HepG2 (cell line): ENCODE data around the gene C1orf115. TPM values are rescaled to one million over a fixed set of nuclear protein-coding genes. Genes with fewer than 3 reads are reported as not detected.
A peak's percentile ranks its signal among the peaks of the same experiment; 100 is the strongest.

ENCODE experiments used
- CCAR2 ChIP-seq: fragments of 200-400 bp; formaldehyde crosslinking; optimal IDR thresholded peaks from 2 replicates; pipeline ENCODE3; 2018; ENCODE audit warnings: low read depth, mild to moderate bottlenecking, low read length, moderate library complexity
- CENPT ChIP-seq: sonication (generic); formaldehyde crosslinking; IDR thresholded peaks from 2 replicates; pipeline ENCODE4 v1.8.0; 2022; ENCODE audit warnings: low read depth, mild to moderate bottlenecking, moderate library complexity, missing genetic modification reagents
- DNMT3B ChIP-seq: conservative IDR thresholded peaks from 2 replicates; pipeline ENCODE4 v1.6.1; 2016; ENCODE audit warnings: missing biosample characterization, control low read depth
- DPF2 ChIP-seq: sonication (generic); formaldehyde crosslinking; IDR thresholded peaks from 2 replicates; pipeline ENCODE4 v1.4.0; 2020; ENCODE audit warnings: mild to moderate bottlenecking, low read depth, missing genetic modification reagents, borderline replicate concordance
- FOSL2 ChIP-seq: sonication (generic); formaldehyde crosslinking; IDR thresholded peaks from 2 replicates; pipeline ENCODE4 v1.4.0; 2020; ENCODE audit warnings: missing genetic modification reagents
- HMGA1 ChIP-seq: sonication (generic); formaldehyde crosslinking; conservative IDR thresholded peaks from 2 replicates; pipeline ENCODE4 v1.4.0; 2020; ENCODE audit warnings: missing genetic modification reagents
- MYC ChIP-seq: sonication (generic); formaldehyde crosslinking; IDR thresholded peaks from 2 replicates; pipeline ENCODE4 v1.9.0; 2021; ENCODE audit warnings: missing genetic modification reagents, borderline replicate concordance
- NFE2L2 ChIP-seq: fragments of 150-350 bp; IDR thresholded peaks from 2 replicates; pipeline ENCODE4 v1.6.1; 2014; ENCODE audit warnings: low read length
- NPAS2 ChIP-seq: sonication (generic); formaldehyde crosslinking; IDR thresholded peaks from 2 replicates; pipeline ENCODE4 v1.8.0; 2022; ENCODE audit warnings: mild to moderate bottlenecking, missing genetic modification reagents, borderline replicate concordance
- PLRG1 ChIP-seq: fragments of 450-650 bp; conservative IDR thresholded peaks from 2 replicates; pipeline ENCODE4 v1.6.1; 2016
- PRPF4 ChIP-seq: fragments of 200-400 bp; formaldehyde crosslinking; IDR thresholded peaks from 2 replicates; pipeline ENCODE4 v1.6.1; 2016; ENCODE audit warnings: low read length, low read depth; ENCODE audit not compliant: poor library complexity, severe bottlenecking
- ZFP36 ChIP-seq: fragments of 150-350 bp; IDR thresholded peaks from 2 replicates; pipeline ENCODE4 v1.6.1; 2018; ENCODE audit warnings: borderline replicate concordance, low read length, low read depth; ENCODE audit not compliant: partially characterized antibody
- ZFP82 ChIP-seq: sonication (generic); formaldehyde crosslinking; IDR thresholded peaks from 2 replicates; pipeline ENCODE4 v1.5.1; 2020; ENCODE audit warnings: mild to moderate bottlenecking, missing genetic modification reagents, borderline replicate concordance
- ZNF678 ChIP-seq: sonication (generic); formaldehyde crosslinking; IDR thresholded peaks from 2 replicates; pipeline ENCODE4 v1.4.0; 2020; ENCODE audit warnings: mild to moderate bottlenecking, missing genetic modification reagents
- ZNF839 ChIP-seq: sonication (generic); formaldehyde crosslinking; IDR thresholded peaks from 2 replicates; pipeline ENCODE4 v1.4.0; 2020; ENCODE audit warnings: missing genetic modification reagents, mild to moderate bottlenecking, borderline replicate concordance
- ZSCAN20 ChIP-seq: sonication (generic); formaldehyde crosslinking; IDR thresholded peaks from 2 replicates; pipeline ENCODE4 v1.4.0; 2020; ENCODE audit warnings: missing genetic modification reagents, mild to moderate bottlenecking, borderline replicate concordance
- polyA plus RNA-seq, 8 experiments: library from polyadenylated mRNA; depleted of rRNA in 3 of 8; stranded (reverse) in 7 of 8; unstranded in 1 of 8; fragments of >200 nt; fragmentation: Illumina TruSeq in 4 of 8; extraction: Trizol in 4 of 8; gene quantifications; 2 replicates each; pipeline versions ENCODE4 v1.2.1 to v1.2.3, GENCODE V29; 2011 to 2016; ENCODE audit warnings: low read depth in 4 of 8, missing spikeins in 1 of 8, mixed read lengths in 1 of 8; ENCODE audit not compliant: insufficient read depth in 1 of 8
- total RNA-seq, 5 experiments: library from RNA; depleted of rRNA; stranded (reverse); fragments of >200 nt; fragmentation: Illumina TruSeq; extraction: Trizol; gene quantifications; 2 replicates each; pipeline ENCODE4 v1.2.3, GENCODE V29; 2016; ENCODE audit warnings: low read depth in 1 of 5
- TF ChIP-seq, protein P1 (sequence below): sonication (generic); formaldehyde crosslinking; IDR thresholded peaks from 2 replicates; pipeline ENCODE4 v1.5.0; 2020; ENCODE audit warnings: missing genetic modification reagents, mild to moderate bottlenecking, borderline replicate concordance
- TF ChIP-seq, protein P2 (sequence below): sonication (generic); formaldehyde crosslinking; IDR thresholded peaks from 2 replicates; pipeline ENCODE4 v1.8.0; 2022; ENCODE audit warnings: missing genetic modification reagents, mild to moderate bottlenecking, moderate library complexity, borderline replicate concordance
- TF ChIP-seq, protein P3 (sequence below): sonication (generic); formaldehyde crosslinking; IDR thresholded peaks from 2 replicates; pipeline ENCODE4 v1.4.0; 2020; ENCODE audit warnings: missing genetic modification reagents
- TF ChIP-seq, protein P4 (sequence below): sonication (generic); formaldehyde crosslinking; IDR thresholded peaks from 2 replicates; pipeline ENCODE4 v1.8.1; 2023; ENCODE audit warnings: missing genetic modification reagents, inconsistent platforms, borderline replicate concordance
- TF ChIP-seq, protein P5 (sequence below): sonication (generic); formaldehyde crosslinking; IDR thresholded peaks from 2 replicates; pipeline ENCODE4 v1.4.0; 2020; ENCODE audit warnings: mild to moderate bottlenecking, missing genetic modification reagents
- TF ChIP-seq, protein P6 (sequence below): sonication (generic); formaldehyde crosslinking; IDR thresholded peaks from 2 replicates; pipeline ENCODE4 v1.4.0; 2020; ENCODE audit warnings: missing genetic modification reagents, borderline replicate concordance

C1orf115 gene
- total and polyA plus RNA-seq, 2 of the 13 experiments (the other 11 are each of a cell fraction or from before 2014, with no cell fraction given), result 25.2 to 85.9 TPM

DNA sequence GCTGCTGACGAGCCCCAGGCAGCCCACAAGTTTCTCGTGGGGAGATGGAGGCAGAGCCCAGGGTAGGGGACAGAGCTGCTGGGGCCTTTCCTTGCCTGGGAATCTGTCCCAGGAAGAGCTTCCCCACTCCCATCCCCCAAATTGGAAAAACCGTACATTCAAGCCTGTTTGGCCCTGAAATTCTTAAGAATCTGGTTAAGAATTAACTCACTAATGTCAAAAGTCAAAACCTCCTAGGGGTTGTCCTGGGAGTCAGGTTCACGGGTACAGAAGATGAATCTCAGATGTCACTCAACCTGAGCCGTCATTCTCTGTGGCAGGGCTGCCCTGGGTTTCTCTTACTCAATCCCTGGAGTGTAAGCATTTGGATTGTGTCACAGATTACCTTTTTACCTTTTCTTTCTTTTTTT, 8.4 kb downstream of the C1orf115 start (continued):
- TF ChIP-seq, protein P1, sequence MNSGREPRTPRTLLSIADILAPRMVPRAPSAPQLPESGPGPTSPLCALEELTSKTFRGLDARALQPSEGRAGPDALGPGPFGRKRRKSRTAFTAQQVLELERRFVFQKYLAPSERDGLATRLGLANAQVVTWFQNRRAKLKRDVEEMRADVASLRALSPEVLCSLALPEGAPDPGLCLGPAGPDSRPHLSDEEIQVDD, result no peak
- no peak for TF ChIP-seq PRPF4
- TF ChIP-seq ZSCAN20 (CRISPR knock-in tag), result no peak
- TF ChIP-seq ZFP82 (CRISPR knock-in tag), result no peak
- TF ChIP-seq PLRG1, result no peak
- TF ChIP-seq, protein P2, sequence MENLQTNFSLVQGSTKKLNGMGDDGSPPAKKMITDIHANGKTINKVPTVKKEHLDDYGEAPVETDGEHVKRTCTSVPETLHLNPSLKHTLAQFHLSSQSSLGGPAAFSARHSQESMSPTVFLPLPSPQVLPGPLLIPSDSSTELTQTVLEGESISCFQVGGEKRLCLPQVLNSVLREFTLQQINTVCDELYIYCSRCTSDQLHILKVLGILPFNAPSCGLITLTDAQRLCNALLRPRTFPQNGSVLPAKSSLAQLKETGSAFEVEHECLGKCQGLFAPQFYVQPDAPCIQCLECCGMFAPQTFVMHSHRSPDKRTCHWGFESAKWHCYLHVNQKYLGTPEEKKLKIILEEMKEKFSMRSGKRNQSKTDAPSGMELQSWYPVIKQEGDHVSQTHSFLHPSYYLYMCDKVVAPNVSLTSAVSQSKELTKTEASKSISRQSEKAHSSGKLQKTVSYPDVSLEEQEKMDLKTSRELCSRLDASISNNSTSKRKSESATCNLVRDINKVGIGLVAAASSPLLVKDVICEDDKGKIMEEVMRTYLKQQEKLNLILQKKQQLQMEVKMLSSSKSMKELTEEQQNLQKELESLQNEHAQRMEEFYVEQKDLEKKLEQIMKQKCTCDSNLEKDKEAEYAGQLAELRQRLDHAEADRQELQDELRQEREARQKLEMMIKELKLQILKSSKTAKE (CRISPR knock-in tag), result peak; percentile 38; the same call in 1 of the 2 replicates
- no peak for TF ChIP-seq DNMT3B (CRISPR knock-in tag)
- no peak for TF ChIP-seq ZNF839 (CRISPR knock-in tag)
- no peak for TF ChIP-seq NPAS2 (CRISPR knock-in tag)
- TF ChIP-seq, protein P3, sequence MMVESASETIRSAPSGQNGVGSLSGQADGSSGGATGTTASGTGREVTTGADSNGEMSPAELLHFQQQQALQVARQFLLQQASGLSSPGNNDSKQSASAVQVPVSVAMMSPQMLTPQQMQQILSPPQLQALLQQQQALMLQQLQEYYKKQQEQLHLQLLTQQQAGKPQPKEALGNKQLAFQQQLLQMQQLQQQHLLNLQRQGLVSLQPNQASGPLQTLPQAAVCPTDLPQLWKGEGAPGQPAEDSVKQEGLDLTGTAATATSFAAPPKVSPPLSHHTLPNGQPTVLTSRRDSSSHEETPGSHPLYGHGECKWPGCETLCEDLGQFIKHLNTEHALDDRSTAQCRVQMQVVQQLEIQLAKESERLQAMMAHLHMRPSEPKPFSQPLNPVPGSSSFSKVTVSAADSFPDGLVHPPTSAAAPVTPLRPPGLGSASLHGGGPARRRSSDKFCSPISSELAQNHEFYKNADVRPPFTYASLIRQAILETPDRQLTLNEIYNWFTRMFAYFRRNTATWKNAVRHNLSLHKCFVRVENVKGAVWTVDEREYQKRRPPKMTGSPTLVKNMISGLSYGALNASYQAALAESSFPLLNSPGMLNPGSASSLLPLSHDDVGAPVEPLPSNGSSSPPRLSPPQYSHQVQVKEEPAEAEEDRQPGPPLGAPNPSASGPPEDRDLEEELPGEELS, result peak; percentile 52; the same call in 1 of the 2 replicates
- TF ChIP-seq DPF2 (CRISPR knock-in tag), result no peak
- TF ChIP-seq, protein P4, sequence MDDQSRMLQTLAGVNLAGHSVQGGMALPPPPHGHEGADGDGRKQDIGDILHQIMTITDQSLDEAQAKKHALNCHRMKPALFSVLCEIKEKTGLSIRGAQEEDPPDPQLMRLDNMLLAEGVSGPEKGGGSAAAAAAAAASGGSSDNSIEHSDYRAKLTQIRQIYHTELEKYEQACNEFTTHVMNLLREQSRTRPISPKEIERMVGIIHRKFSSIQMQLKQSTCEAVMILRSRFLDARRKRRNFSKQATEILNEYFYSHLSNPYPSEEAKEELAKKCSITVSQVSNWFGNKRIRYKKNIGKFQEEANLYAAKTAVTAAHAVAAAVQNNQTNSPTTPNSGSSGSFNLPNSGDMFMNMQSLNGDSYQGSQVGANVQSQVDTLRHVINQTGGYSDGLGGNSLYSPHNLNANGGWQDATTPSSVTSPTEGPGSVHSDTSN (CRISPR knock-in tag), result no peak
- no peak for TF ChIP-seq HMGA1 (CRISPR knock-in tag)
- TF ChIP-seq, protein P5, sequence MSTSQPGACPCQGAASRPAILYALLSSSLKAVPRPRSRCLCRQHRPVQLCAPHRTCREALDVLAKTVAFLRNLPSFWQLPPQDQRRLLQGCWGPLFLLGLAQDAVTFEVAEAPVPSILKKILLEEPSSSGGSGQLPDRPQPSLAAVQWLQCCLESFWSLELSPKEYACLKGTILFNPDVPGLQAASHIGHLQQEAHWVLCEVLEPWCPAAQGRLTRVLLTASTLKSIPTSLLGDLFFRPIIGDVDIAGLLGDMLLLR (CRISPR knock-in tag), result no peak
- TF ChIP-seq, protein P6, sequence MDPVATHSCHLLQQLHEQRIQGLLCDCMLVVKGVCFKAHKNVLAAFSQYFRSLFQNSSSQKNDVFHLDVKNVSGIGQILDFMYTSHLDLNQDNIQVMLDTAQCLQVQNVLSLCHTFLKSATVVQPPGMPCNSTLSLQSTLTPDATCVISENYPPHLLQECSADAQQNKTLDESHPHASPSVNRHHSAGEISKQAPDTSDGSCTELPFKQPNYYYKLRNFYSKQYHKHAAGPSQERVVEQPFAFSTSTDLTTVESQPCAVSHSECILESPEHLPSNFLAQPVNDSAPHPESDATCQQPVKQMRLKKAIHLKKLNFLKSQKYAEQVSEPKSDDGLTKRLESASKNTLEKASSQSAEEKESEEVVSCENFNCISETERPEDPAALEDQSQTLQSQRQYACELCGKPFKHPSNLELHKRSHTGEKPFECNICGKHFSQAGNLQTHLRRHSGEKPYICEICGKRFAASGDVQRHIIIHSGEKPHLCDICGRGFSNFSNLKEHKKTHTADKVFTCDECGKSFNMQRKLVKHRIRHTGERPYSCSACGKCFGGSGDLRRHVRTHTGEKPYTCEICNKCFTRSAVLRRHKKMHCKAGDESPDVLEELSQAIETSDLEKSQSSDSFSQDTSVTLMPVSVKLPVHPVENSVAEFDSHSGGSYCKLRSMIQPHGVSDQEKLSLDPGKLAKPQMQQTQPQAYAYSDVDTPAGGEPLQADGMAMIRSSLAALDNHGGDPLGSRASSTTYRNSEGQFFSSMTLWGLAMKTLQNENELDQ (CRISPR knock-in tag), result no peak
- TF ChIP-seq FOSL2 (CRISPR knock-in tag), result peak; percentile 36; the same call in 1 of the 2 replicates
- no peak for TF ChIP-seq ZNF678 (CRISPR knock-in tag)
- TF ChIP-seq ZFP36, result no peak
- no peak for TF ChIP-seq MYC (CRISPR knock-in tag)
- no peak for TF ChIP-seq NFE2L2
- no peak for TF ChIP-seq CCAR2
- TF ChIP-seq CENPT, result no peak
